ENCODE measurements around the gene OR2H2. TPM values are rescaled to one million over a fixed set of nuclear protein-coding genes. Genes with fewer than 3 reads are reported as not detected.

OR2H2 gene
- total and polyA plus RNA-seq, 2 experiments from 2014 or later: 0.86 TPM; not detected in 1

GRCh38 chr6:29610540-29610939 is 25.6 kb downstream of the OR2H2 start:
- Histone ChIP-seq H3K27me3 (ENCODE audit: insufficient read depth) (no peaks in the 10 kb centered on the region), H3K9me2 (ENCODE audit: insufficient read depth) (no peaks in the 10 kb centered on the region), H3K4me2 (no peak overlapping the region), H3K79me2 (replicated peaks; ENCODE audit: insufficient read depth) (peaks cover 24% of the 10 kb centered on the region), H3K36me3 (ENCODE audit: insufficient read depth) (peaks cover 84% of the 10 kb centered on the region), H3K4me3 (no peak overlapping the region), H3K27ac (ENCODE audit: low read depth) (peak overlapping the region; percentile 69; the same call in 1 of the 2 replicates), H4K20me1 (replicated peaks; ENCODE audit: insufficient read depth) (peaks cover 21% of the 10 kb centered on the region), H3K4me1 (ENCODE audit: insufficient read depth) (no peaks in the 10 kb centered on the region), H2AFZ (no peak overlapping the region), H3F3A (replicated peaks; ENCODE audit: low read depth) (peaks cover 30% of the 10 kb centered on the region; the same call in 1 of the 2 replicates)
- no peak for TF ChIP-seq STAT1 (IDR thresholded peaks at IDR 0.05; ENCODE audit: unreplicated experiment)
- no peak for TF ChIP-seq JUNB (IDR thresholded peaks at IDR 0.05; ENCODE audit: unreplicated experiment)
- peaks cover 2% of the 10 kb centered on the region for H3K27me3 Mint-ChIP-seq (ENCODE audit: insufficient read depth, low read depth, poor library complexity)
- ATAC-seq: no peak
- H3K36me3 Mint-ChIP-seq (ENCODE audit: low read depth): peaks cover 96% of the 10 kb centered on the region
- H3K4me3 Mint-ChIP-seq: no peak overlapping the region
- H3K9me3 Mint-ChIP-seq: no peaks in the 10 kb centered on the region
- no peak for DNase-seq (ENCODE audit: low spot score)
- no peak overlapping the region for H3K27ac Mint-ChIP-seq
- no peaks in the 10 kb centered on the region; the same call in 2 of the 3 replicates for H3K4me1 Mint-ChIP-seq

- H3K9me3 Mint-ChIP-seq: no peaks in the 10 kb centered on the region
- TF ChIP-seq ZNF331 (CRISPR knock-in tag; IDR thresholded peaks at IDR 0.05; ENCODE audit: low read depth) (no peak), NANOG (IDR thresholded peaks at IDR 0.05; ENCODE audit: borderline replicate concordance) (no peak), CTCF (conservative IDR thresholded peaks at IDR 0.05; ENCODE audit: low read depth in 2 of 2) (no peak), STAT1 (IDR thresholded peaks at IDR 0.05; ENCODE audit: unreplicated experiment) (no peak), JUNB (IDR thresholded peaks at IDR 0.05; ENCODE audit: unreplicated experiment) (no peak), REST (IDR thresholded peaks at IDR 0.05; ENCODE audit: unreplicated experiment) (no peak), ZNF462 (CRISPR knock-in tag; IDR thresholded peaks at IDR 0.05) (no peak), EZH2 (IDR thresholded peaks at IDR 0.05; ENCODE audit: low read depth, unreplicated experiment) (no peak), POLR2AphosphoS5 (IDR thresholded peaks at IDR 0.05; ENCODE audit: low read depth) (no peak), ZNF114 (CRISPR knock-in tag; IDR thresholded peaks at IDR 0.05) (no peak), CREB1 (CRISPR knock-in tag; IDR thresholded peaks at IDR 0.05; ENCODE audit: low read depth) (no peak)
Observed at GRCh38 chr6:29611426-29611825, 26.5 kb downstream of the OR2H2 start.

More at GRCh38 chr6:29611426-29611825, 26.5 kb downstream of the OR2H2 start:
- 0 out of 2 replicates have a peak overlapping the region, but pooled peaks have one; percentile 69 for H3K27ac ChIP-seq (ENCODE audit: low read depth)
- no peak overlapping the region for H2AFZ ChIP-seq
- H3K4me2 ChIP-seq: no peak overlapping the region
- no peak overlapping the region for H3K4me3 Mint-ChIP-seq
- peaks cover 96% of the 10 kb centered on the region for H3K36me3 Mint-ChIP-seq (ENCODE audit: low read depth)
- ATAC-seq: no peak
- H3K27ac Mint-ChIP-seq: no peak overlapping the region
- no peak for DNase-seq (ENCODE audit: low spot score)
- H3K36me3 ChIP-seq (ENCODE audit: insufficient read depth): peaks cover 85% of the 10 kb centered on the region
- H3K4me1 ChIP-seq (ENCODE audit: insufficient read depth): no peaks in the 10 kb centered on the region
- no peaks in the 10 kb centered on the region for H3K9me2 ChIP-seq (ENCODE audit: insufficient read depth)
- H3K27me3 Mint-ChIP-seq (ENCODE audit: insufficient read depth, low read depth, poor library complexity): peaks cover 2% of the 10 kb centered on the region
- H3K27me3 ChIP-seq (ENCODE audit: insufficient read depth): no peaks in the 10 kb centered on the region
- H3F3A ChIP-seq (replicated peaks; ENCODE audit: low read depth): peaks cover 30% of the 10 kb centered on the region; the same call in 1 of the 2 replicates
- peaks cover 27% of the 10 kb centered on the region for H3K79me2 ChIP-seq (replicated peaks; ENCODE audit: insufficient read depth)
- H3K4me3 ChIP-seq: no peak overlapping the region
- H4K20me1 ChIP-seq (replicated peaks; ENCODE audit: insufficient read depth): peaks cover 21% of the 10 kb centered on the region
- no peaks in the 10 kb centered on the region; the same call in 2 of the 3 replicates for H3K4me1 Mint-ChIP-seq

Measured in GM23338 (cell line).